HG03521 (cell line): ENCODE measurements around the gene HSP90AA1.

Experiments
- ATAC-seq: cut with Tn5 transposase; IDR thresholded peaks from one replicate; pipeline ENCODE4 v1.9.1; 2021; ENCODE audit warnings: mild to moderate bottlenecking, moderate library complexity; ENCODE audit not compliant: unreplicated experiment

HSP90AA1 gene

GRCh38 chr14:102043251-102044025, 43.4 kb downstream of the HSP90AA1 start:
- ATAC-seq = no peak

GRCh38 chr14:102042699-102043098, 44.1 kb downstream of the HSP90AA1 start:
- no peak for ATAC-seq

- ATAC-seq = no peak
Observed at GRCh38 chr14:102040153-102040552, 46.7 kb downstream of the HSP90AA1 start.

GRCh38 chr14:102039157-102039556, 47.7 kb downstream of the HSP90AA1 start:
- ATAC-seq = no peak

GRCh38 chr14:102037686-102038085, 49.2 kb downstream of the HSP90AA1 start:
- no peak for ATAC-seq

- no peak for ATAC-seq
Observed at GRCh38 chr14:102035914-102036313, 50.9 kb downstream of the HSP90AA1 start.

GRCh38 chr14:102034301-102034700, 52.5 kb downstream of the HSP90AA1 start:
- no peak for ATAC-seq

- no peak for ATAC-seq
Observed at GRCh38 chr14:102033241-102033640, 53.6 kb downstream of the HSP90AA1 start.
